ENCODE data around the gene TKFC.

- TF ChIP-seq CTCF (IDR thresholded peaks at IDR 0.05 in 4 of 5, conservative IDR thresholded peaks at IDR 0.05 in 1 of 5) (no peak), POLR2A (IDR thresholded peaks at IDR 0.05) (no peak)
Observed at GRCh38 chr11:61377461-61378160, 44.6 kb downstream of the TKFC start.
